Skeletal muscle satellite cell (primary cell): ENCODE measurements around the gene BARX2.

Source experiments
- H3K27me3 ChIP-seq: 2 replicates; pipeline ENCODE4 v1.7.0; 2013; ENCODE audit warnings: low read length; ENCODE audit not compliant: control insufficient read depth, insufficient read depth
- H3K36me3 ChIP-seq: 2 replicates; pipeline ENCODE4 v1.7.0; 2013; ENCODE audit warnings: mild to moderate bottlenecking, control low read depth, low read length; ENCODE audit not compliant: insufficient read depth
- H3K4me1 ChIP-seq: 2 replicates; pipeline ENCODE4 v1.7.0; 2013; ENCODE audit warnings: low read length; ENCODE audit not compliant: control insufficient read depth, insufficient read depth
- H3K4me2 ChIP-seq: 2 replicates; pipeline ENCODE4 v1.7.0; 2013; ENCODE audit warnings: mild to moderate bottlenecking, low read length
- H3K4me3 ChIP-seq: 2 replicates; pipeline ENCODE4 v1.7.0; 2013; ENCODE audit warnings: low read length
- H3K9ac ChIP-seq: 2 replicates; pipeline ENCODE4 v1.7.0; 2013; ENCODE audit warnings: mild to moderate bottlenecking, low read depth, low read length, moderate library complexity
- H3K9me3 ChIP-seq: replicated peaks from 2 replicates; pipeline ENCODE4 v1.7.0; 2013; ENCODE audit warnings: mild to moderate bottlenecking, control low read depth, low read length

The BARX2 gene

DNA sequence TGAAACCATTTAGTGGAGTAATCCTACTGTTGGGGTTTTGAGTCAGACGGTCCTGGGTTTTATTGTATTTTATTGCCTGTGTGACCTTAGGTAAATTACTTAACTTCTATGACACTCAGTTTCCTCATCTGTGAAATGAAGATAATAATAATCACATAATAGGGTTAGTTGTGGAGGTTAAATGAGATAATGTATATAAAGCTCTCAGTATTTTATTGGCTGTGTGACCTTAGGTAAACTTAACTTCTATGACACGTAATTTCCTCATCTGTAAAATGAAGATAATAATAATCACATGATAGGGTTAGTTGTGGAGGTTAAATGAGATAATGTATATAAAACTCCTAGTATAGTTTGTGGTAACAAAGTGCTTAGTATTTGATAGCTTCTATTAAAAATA lies 13.2 kb downstream of the BARX2 start:
- H3K9me3 ChIP-seq = no peaks in the 10 kb centered on the region
- no peak overlapping the region for H3K9ac ChIP-seq
- H3K27me3 ChIP-seq = peaks cover 74% of the 10 kb centered on the region
- H3K4me2 ChIP-seq = no peak overlapping the region
- no peaks in the 10 kb centered on the region for H3K4me1 ChIP-seq
- no peak overlapping the region for H3K4me3 ChIP-seq
- H3K36me3 ChIP-seq = no peaks in the 10 kb centered on the region

DNA sequence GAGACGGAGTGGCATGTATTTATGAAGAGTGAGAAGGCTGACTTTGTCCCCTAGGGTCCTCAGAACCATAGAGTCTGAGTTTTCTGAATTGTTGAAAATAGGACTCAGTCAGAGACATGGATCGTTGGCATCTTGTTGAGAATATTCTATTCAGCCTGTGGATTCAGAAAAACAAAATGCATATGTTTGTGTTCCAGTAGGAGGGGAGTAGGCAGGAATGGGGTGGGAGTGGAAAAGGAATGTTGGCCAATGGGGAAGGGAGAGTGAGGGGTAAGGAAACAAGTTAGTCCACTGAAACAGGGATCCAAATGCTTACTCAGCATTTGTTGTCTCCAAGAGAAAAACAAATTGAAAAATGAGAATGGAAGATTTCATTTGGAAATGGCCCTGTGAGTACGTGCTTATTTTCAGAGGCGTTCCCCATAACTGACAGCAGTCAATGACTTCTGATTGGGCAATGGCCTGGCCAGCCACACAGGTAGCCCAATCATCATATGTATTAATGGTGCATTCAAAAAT lies 14.7 kb downstream of the BARX2 start:
- no peak overlapping the region for H3K9ac ChIP-seq
- no peaks in the 10 kb centered on the region for H3K4me1 ChIP-seq
- no peaks in the 10 kb centered on the region for H3K36me3 ChIP-seq
- H3K27me3 ChIP-seq = peaks cover 69% of the 10 kb centered on the region
- no peaks in the 10 kb centered on the region for H3K9me3 ChIP-seq
- no peak overlapping the region for H3K4me3 ChIP-seq
- no peak overlapping the region for H3K4me2 ChIP-seq

DNA sequence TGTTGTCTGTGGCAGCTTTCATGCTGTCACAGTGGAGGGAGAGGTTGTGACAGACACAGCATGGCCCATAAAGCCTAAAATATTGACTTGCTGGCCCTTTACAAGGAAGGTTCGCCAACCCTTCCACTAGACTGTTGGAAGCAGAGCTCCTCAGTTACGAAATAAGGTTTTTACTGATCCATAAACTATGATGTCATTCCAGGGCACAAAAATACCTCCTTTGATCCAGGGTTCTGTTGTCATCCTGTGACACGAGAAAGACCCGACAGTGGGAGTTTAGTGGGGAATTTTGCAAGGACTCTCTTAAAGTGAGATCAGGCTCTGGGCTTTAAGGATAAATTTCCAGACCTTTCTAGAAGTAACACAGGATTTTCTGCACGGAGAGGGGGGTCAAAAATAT lies 15.7 kb downstream of the BARX2 start:
- Histone ChIP-seq H3K4me2 (no peak overlapping the region), H3K9me3 (no peaks in the 10 kb centered on the region), H3K4me1 (no peaks in the 10 kb centered on the region), H3K4me3 (no peak overlapping the region), H3K27me3 (peaks cover 70% of the 10 kb centered on the region), H3K9ac (no peak overlapping the region), H3K36me3 (no peaks in the 10 kb centered on the region)

DNA sequence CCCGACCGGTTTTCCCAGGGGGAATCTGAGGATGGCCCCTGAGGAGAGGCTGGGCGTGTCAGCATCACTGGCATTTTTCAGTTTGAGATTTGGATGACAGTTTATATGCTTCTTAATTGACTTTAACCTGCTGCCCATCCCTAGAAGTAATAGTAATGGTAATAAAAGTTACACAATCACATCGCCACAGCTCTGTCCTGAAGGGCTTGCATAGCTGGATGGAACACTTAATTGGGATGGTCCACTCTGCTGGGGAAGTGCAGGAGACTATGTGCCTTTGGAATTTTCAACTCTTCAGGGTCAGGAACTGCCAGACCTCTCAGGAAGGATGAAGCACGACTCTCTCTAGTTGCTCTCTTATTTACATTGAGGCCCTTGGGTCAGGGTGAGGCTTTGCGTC lies 16.2 kb downstream of the BARX2 start:
- Histone ChIP-seq H3K4me3 (no peak overlapping the region), H3K4me1 (no peaks in the 10 kb centered on the region), H3K4me2 (no peak overlapping the region), H3K27me3 (peaks cover 66% of the 10 kb centered on the region), H3K9me3 (no peaks in the 10 kb centered on the region), H3K36me3 (no peaks in the 10 kb centered on the region), H3K9ac (no peak overlapping the region)

DNA sequence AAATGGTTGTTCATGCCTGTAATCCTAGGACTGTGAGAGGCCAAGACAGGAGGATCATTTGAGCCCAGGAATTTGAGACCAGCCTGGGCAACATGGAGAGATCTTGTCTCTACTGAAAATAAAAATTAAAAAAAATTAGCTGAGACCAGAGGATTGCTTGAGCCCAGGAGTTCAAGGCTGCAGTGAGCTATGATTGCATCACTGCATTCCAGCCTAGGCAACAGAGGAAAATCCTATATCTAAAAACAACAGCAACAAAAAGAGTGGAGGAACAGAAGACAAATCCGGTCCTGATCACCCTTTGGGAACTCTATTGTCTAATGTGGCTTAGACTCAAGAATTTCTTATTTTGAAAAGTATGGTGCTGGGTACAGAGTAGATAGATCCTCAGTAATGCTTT lies 17.3 kb downstream of the BARX2 start:
- Histone ChIP-seq H3K9ac (no peak overlapping the region), H3K27me3 (peaks cover 55% of the 10 kb centered on the region), H3K4me2 (no peak overlapping the region), H3K9me3 (no peaks in the 10 kb centered on the region), H3K4me3 (no peak overlapping the region), H3K36me3 (no peaks in the 10 kb centered on the region), H3K4me1 (no peaks in the 10 kb centered on the region)

DNA sequence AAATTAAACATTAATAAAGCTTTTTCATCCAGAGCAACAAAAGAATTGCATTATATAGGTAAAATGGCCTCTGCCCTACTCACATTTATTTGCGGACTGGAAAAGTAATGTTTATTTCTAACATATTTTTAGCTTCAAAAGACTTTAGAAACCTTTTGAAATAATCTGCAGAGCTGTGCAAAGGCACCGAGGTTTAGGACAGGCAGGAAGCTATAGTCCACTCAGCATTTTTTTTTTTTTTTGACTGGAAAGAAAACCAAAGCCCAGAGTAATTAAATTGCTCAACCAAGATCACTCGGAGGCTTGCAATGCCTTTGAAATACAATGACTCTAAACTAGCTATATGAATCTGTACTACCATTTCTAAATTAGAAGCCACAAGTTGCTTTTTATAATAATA lies 19.1 kb downstream of the BARX2 start:
- no peak overlapping the region for H3K4me3 ChIP-seq
- no peaks in the 10 kb centered on the region for H3K36me3 ChIP-seq
- H3K4me1 ChIP-seq = no peaks in the 10 kb centered on the region
- H3K9me3 ChIP-seq = no peaks in the 10 kb centered on the region
- H3K27me3 ChIP-seq = peaks cover 38% of the 10 kb centered on the region
- no peak overlapping the region for H3K9ac ChIP-seq
- no peak overlapping the region for H3K4me2 ChIP-seq

DNA sequence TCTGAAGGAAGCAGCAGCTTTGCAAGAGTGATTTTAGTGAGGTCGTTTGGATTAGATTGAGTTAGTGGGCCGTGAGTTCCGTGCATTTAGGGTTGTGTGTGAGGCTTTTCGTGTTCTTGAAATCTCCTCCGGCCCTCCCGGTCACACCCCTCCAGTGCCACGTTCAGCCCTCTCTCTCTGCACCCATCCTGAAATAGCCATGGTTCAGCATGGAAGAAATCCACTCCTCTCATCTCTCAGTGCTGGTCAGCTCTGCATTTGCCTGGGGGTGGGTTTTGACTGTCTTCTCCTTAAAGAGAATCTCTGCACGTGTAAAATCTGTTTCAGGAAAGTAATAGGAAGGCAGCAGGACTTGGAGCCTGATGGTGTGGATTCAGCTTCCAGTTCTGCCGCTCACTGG lies 19.8 kb downstream of the BARX2 start:
- peaks cover 35% of the 10 kb centered on the region for H3K27me3 ChIP-seq
- no peaks in the 10 kb centered on the region for H3K4me1 ChIP-seq
- no peak overlapping the region for H3K4me2 ChIP-seq
- H3K36me3 ChIP-seq = no peaks in the 10 kb centered on the region
- no peak overlapping the region for H3K4me3 ChIP-seq
- H3K9ac ChIP-seq = no peak overlapping the region
- H3K9me3 ChIP-seq = no peaks in the 10 kb centered on the region

DNA sequence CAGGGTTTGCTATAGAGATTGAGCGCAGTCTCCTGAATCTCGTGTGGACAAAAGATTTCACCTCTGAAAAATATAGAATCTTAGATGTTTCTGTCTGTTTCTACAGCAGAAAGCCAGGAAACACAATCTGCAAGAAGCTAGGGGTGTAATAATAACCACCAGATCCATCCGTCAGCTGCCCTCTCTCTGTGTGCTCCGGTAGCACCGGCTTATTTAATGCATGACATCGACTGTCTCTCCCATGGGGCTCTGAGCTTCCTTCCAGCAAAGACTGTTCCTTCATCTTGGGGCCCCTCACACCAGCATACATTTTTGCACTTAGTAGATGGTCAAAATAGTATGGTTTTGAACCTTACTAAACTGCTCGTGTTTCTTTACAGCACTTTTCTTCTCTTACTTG lies 20.2 kb downstream of the BARX2 start:
- H3K27me3 ChIP-seq = peaks cover 30% of the 10 kb centered on the region
- no peaks in the 10 kb centered on the region for H3K9me3 ChIP-seq
- no peaks in the 10 kb centered on the region for H3K4me1 ChIP-seq
- no peak overlapping the region for H3K4me2 ChIP-seq
- no peaks in the 10 kb centered on the region for H3K36me3 ChIP-seq
- H3K4me3 ChIP-seq = no peak overlapping the region
- no peak overlapping the region for H3K9ac ChIP-seq

DNA sequence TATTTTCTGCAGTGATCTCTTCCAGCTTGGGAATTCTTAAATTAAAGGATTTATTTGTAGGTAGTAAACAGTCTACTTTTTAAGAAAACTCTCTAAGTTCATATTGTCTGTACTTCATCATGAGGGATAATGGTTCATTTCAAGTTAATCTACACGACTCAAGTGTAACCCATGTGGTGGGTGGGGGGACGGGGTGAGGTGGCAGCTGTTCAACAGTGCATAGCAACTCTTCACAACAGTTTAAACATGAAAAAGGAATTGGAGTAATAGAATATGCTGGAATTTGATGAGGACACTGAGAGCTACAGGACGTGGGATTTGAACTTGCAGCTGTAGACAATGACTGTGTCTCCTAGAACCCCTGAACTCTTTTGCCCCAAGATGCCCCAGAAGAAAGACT lies 20.8 kb downstream of the BARX2 start:
- H3K4me1 ChIP-seq = no peaks in the 10 kb centered on the region
- H3K36me3 ChIP-seq = no peaks in the 10 kb centered on the region
- no peak overlapping the region for H3K4me2 ChIP-seq
- H3K9ac ChIP-seq = no peak overlapping the region
- H3K9me3 ChIP-seq = no peaks in the 10 kb centered on the region
- H3K4me3 ChIP-seq = no peak overlapping the region
- H3K27me3 ChIP-seq = peaks cover 25% of the 10 kb centered on the region

DNA sequence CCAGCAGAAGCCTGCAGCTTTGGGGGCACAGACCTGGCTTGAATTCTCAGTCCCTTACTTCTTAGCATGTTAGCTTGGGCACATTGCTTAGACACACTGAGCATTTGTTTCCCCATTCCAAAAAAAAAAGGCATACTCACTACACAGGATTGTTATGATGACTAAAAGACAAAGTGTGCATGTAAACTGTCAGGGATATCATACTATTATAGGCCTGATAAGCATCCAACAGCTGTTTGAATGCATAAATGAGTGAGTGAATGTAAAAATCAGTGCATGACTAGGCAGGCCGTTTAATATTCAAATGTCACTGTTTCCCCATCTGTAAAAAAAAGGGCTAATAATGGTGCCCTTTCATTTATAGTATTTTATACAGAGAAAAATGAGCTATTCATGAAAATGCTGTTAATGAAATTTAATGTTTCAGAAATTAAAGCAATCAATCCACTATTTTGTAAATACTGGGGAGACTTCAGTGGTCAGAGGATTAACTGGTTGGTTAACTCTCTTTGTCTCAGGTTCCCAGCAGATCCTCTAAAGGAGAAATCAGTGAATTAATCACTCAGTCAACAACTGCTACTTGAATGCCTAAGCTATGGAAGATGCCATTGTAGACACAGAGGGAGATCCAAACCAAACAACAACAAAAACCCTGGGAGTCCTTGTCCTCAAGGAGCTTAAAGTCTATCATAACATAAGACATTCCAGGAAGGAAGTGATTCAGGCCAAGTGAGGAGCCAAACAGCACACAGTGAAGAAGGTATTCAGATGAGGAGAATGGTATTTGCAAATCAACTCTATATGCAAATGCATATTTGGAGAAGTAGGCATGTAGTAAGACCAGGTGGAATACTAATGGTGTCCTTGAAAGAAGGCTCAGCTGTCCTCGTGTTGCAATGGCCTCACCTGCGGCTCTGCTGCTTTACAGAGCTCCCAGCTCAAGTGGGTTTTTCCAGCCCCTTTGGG lies 26.8 kb downstream of the BARX2 start:
- H3K4me3 ChIP-seq = no peak overlapping the region
- H3K4me2 ChIP-seq = no peak overlapping the region
- no peaks in the 10 kb centered on the region for H3K9me3 ChIP-seq
- no peak overlapping the region for H3K9ac ChIP-seq
- no peaks in the 10 kb centered on the region for H3K36me3 ChIP-seq
- H3K4me1 ChIP-seq = no peaks in the 10 kb centered on the region
- peaks cover 9% of the 10 kb centered on the region for H3K27me3 ChIP-seq

DNA sequence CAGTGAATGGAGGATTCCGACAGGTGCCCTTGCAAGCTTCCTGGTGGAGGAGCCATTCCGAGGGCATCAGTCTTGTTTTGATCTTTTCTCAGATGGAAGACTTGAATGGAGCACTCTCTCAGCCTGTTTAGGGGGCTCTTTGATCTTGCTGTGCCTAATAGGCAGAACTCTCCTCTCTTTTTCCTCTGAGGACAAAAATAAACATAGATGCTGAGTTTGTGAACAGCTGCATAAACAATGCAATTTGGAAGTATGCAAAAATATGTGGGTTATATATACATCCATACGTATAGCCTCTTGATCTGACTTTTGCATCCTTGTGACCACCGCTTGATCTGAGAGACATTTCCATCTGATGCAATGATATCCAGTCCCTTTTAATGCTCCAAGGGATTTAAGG lies 29.1 kb downstream of the BARX2 start:
- H3K36me3 ChIP-seq = no peaks in the 10 kb centered on the region
- H3K27me3 ChIP-seq = peaks cover 9% of the 10 kb centered on the region
- H3K4me3 ChIP-seq = no peak overlapping the region

More for the DNA sequence above, 29.1 kb downstream of the BARX2 start:
- H3K9me3 ChIP-seq = no peaks in the 10 kb centered on the region
- H3K4me2 ChIP-seq = no peak overlapping the region
- no peak overlapping the region for H3K9ac ChIP-seq
- no peaks in the 10 kb centered on the region for H3K4me1 ChIP-seq
